IPS-18c (cell line): ENCODE measurements around the gene PALM2AKAP2.
"Not testable (repeated sequence)": the region's sequence is repeated elsewhere in the genome, so short reads cannot be mapped to it uniquely, and the experiment has no call there.

Source experiments
- H3K4me3 ChIP-seq: 2 replicates; pipeline ENCODE4 v1.7.0; 2013; ENCODE audit warnings: low read depth, mild to moderate bottlenecking, low read length, moderate library complexity; ENCODE audit not compliant: insufficient read depth
- H3K9me3 ChIP-seq: one replicate; pipeline ENCODE4 v1.6.1; 2013; ENCODE audit warnings: mild to moderate bottlenecking, low read length, moderate library complexity; ENCODE audit not compliant: control insufficient read depth, insufficient read depth

The PALM2AKAP2 gene

DNA sequence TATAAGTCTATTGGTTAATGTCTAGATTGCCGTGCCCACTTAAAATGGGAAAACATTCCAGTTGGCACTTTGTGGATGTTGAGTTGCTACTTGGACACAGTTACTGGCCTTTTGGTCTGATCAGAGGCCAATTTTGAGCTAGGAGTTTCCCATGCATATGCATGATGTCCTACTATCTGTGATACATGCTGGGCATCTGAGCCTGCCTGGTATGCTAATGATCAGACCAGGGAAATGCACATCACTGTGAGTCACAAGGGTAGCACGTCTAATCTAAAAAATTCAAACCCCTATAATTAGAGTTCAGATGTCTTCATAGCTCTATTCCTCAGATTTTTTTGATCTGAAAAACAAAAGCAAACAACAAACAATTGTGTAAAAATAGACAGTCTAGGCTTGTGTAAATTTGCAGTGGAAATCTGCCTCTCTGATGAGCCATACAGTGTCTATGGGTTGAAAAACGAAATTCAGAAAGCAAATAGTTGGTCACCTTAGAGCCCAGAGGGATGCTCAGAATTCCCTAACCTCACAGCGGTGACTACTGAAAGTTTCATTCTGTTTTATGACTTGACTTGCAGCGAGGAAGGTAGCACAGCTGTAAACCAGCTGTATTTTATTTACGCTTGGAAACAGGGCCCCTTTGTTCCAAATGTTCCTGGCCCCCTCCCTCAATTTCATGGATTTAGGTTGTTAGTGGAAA, 37.3 kb downstream of the PALM2AKAP2 start:
- no peak overlapping the region for H3K4me3 ChIP-seq
- H3K9me3 ChIP-seq = no peaks in the 10 kb centered on the region

DNA sequence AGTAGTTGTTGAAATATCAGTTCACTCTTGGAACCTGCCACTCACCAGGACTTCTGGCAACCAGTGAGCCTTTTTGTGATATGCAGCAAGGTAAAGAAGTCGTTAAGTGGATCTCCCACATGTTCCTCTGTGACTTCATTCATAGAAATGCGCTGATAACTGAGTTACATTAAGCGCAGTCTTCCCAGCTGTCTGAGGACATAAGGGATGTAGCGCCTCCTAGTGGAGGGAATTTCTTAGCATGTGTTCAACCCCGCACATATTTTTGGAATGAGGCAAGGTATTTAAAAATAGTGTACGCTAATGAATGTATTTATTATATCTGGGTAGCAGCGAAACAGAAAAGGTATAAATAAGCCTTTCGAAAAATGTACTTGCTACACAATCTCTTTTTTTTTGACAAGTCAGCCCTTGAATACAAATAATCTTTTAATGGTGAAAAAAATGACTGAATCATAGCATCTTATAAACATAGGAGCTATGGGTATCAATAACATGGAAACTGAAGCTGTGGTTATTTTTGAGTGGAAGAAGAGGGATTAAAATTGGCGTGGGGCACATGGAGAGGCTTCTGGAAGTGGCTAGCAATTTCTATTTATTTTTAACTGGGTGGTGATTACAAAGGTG, 38.0 kb downstream of the PALM2AKAP2 start:
- Histone ChIP-seq H3K4me3 (no peak overlapping the region), H3K9me3 (no peaks in the 10 kb centered on the region)

DNA sequence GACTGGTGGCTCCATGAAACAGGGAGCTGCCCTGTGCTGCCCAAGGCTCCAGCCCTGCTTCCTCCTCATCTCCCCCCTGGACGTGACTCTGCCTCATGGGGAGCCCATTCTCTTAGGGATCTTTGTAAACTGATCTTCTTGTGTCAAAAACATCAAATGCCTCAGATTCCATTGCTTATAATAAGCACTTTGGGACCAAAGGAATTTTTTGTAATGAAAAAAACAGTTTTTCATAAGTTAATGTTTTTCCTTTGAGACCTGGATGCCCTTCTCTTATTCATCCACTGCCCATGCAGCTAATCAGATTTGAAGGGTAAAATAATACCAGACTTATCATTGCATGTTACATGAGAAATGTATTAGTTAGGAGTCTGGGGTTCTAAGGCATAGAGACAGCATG, 41.7 kb downstream of the PALM2AKAP2 start:
- no peaks in the 10 kb centered on the region for H3K9me3 ChIP-seq
- no peak overlapping the region for H3K4me3 ChIP-seq

DNA sequence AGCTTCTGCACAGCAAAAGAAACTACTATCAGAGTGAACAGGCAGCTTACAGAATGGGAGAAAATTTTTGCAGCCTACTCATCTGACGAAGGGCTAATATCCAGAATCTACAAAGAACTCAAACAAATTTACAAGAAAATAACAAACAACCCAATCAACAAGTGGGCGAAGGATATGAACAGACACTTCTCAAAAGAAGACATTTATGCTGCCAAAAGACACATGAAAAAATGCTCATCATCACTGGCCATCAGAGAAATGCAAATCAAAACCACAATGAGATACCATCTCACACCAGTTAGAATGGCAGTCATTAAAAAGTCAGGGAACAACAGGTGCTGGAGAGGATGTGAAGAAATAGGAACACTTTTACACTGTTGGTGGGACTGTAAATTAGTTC, 45.4 kb downstream of the PALM2AKAP2 start:
- H3K4me3 ChIP-seq, H3K9me3 ChIP-seq: not testable (repeated sequence)

DNA sequence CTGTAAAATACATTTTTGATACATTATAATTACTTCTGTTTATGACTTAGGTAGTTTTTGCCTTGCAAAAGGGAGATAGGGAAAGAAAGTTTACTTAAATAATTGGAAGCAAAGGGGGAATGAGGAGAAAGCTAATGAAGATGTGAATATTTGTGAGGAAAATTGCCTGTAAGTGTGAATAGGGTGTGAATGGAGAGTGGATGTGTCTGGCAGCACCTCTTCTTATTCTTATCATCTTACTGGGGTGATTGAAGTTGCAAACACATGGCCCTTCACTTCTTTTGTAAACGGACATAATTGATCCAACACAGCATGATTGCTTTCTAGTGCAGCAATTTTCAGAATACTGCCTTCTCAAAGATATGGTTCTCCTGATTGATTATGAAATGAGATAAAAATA, 46.6 kb downstream of the PALM2AKAP2 start:
- Histone ChIP-seq H3K9me3 (no peaks in the 10 kb centered on the region), H3K4me3 (no peak overlapping the region)

DNA sequence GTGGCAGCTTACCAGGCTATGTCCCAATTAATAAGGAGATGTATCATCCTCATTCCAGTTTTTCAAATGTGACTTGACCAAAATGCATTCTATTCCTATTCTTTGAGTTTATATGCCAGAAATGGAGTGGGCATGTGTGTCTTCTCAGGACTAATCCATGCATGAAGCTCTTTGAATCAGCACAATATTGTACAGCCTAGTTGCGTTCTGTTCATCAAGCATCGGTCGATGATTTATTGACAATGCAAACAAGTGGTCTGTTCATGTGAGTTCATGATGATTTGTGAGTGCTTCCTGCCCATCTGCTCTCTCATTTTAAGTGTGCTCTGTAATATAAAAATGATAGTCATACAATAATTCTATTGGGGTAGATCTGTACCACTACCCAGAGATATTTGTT, 48.3 kb downstream of the PALM2AKAP2 start:
- Histone ChIP-seq H3K4me3 (no peak overlapping the region), H3K9me3 (no peaks in the 10 kb centered on the region)
